Measurements from ENCODE around the gene VSIG4.

The VSIG4 gene

GRCh38 chrX:66028936-66029335 lies 10.9 kb downstream of the VSIG4 start:
- no peak overlapping the region for H3K4me3 ChIP-seq (ENCODE audit: low read length)
- DNase-seq (ENCODE audit: low read depth, low spot score) = peak; percentile 62

DNA sequence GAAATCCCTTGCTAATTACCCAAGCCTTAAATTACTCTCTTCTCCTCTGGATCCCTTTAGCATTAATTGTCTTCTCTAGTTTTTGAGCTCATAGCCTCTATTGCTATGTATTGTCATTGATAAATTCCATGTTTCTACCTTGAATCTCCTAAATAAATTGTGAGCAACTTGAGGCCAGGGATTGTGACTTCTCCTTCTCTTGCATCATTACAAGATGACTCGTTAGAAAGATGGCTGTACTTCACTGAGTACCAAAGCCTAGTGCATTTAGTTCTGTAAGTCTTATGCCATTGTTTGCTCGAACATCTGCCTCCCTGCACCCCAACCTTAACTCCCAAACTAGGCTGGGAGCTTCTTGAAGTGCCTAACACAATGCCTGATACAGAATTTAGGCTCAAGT lies 15.3 kb downstream of the VSIG4 start:
- DNase-seq (ENCODE audit: low read depth, low spot score) = no peak
- no peak overlapping the region for H3K4me3 ChIP-seq (ENCODE audit: low read length)

DNA sequence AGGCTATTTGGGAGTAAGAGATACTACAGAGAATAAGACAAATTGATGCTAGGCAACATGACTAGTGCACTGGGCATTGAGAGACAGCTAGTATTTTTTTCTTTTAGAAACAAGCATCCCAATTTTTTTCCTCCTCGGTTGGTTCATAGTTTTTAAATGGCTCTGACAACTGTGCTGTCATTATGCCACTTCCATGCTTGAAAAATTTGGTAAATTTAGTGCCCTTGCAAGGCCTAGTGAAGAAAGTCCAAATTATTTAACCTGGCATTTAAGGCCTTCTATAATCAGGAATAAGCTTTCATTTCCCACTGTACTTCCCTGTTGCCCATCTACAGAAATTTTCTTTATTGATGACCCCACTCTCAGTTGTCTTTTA lies 15.8 kb downstream of the VSIG4 start:
- no peak overlapping the region for H3K4me3 ChIP-seq (ENCODE audit: low read length)
- DNase-seq (ENCODE audit: low read depth, low spot score) = no peak

- no peak for DNase-seq (ENCODE audit: low read depth, low spot score)
Observed at GRCh38 chrX:66023385-66024091, 16.3 kb downstream of the VSIG4 start.

GRCh38 chrX:66022632-66023384 lies 17.1 kb downstream of the VSIG4 start:
- DNase-seq (ENCODE audit: low read depth, low spot score) = no peak
- no peak overlapping the region for H3K4me3 ChIP-seq (ENCODE audit: low read length)

More at GRCh38 chrX:66023385-66024091, 16.3 kb downstream of the VSIG4 start:
- no peak overlapping the region for H3K4me3 ChIP-seq (ENCODE audit: low read length)

- DNase-seq (ENCODE audit: low read depth, low spot score) = no peak
- H3K4me3 ChIP-seq (ENCODE audit: low read length) = no peak overlapping the region
Observed at GRCh38 chrX:66021765-66022631, 17.9 kb downstream of the VSIG4 start.

- DNase-seq (ENCODE audit: low read depth, low spot score) = no peak
- H3K4me3 ChIP-seq (ENCODE audit: low read length) = no peak overlapping the region
Observed at GRCh38 chrX:66021401-66021764, 18.5 kb downstream of the VSIG4 start.

GRCh38 chrX:66020631-66021334 lies 19.1 kb downstream of the VSIG4 start:
- DNase-seq (ENCODE audit: low read depth, low spot score) = no peak
- H3K4me3 ChIP-seq (ENCODE audit: low read length) = no peak overlapping the region

DNA sequence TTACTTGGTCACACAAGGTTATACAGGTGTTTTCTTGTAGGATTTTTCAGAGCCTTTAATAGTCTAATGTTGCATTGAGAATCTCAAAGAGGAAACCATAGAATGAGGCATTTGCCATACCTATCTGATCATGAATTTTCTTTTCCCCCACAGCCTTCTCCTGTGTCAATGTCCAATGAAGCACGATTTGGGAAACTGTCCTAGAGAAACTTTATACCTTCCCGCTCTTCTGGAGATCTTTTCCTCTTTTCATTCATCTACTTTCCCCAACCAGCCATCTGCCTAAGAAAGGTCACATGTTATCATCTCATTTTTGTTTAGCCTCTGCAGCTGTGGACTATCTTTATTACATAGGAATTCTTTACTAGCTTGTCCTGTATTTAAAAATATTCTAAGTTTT lies 19.9 kb downstream of the VSIG4 start:
- no peak overlapping the region for H3K4me3 ChIP-seq (ENCODE audit: low read length)
- no peak for DNase-seq (ENCODE audit: low read depth, low spot score)

GRCh38 chrX:66019310-66019652 lies 20.6 kb downstream of the VSIG4 start:
- H3K4me3 ChIP-seq (ENCODE audit: low read length) = no peak overlapping the region
- no peak for DNase-seq (ENCODE audit: low read depth, low spot score)

DNA sequence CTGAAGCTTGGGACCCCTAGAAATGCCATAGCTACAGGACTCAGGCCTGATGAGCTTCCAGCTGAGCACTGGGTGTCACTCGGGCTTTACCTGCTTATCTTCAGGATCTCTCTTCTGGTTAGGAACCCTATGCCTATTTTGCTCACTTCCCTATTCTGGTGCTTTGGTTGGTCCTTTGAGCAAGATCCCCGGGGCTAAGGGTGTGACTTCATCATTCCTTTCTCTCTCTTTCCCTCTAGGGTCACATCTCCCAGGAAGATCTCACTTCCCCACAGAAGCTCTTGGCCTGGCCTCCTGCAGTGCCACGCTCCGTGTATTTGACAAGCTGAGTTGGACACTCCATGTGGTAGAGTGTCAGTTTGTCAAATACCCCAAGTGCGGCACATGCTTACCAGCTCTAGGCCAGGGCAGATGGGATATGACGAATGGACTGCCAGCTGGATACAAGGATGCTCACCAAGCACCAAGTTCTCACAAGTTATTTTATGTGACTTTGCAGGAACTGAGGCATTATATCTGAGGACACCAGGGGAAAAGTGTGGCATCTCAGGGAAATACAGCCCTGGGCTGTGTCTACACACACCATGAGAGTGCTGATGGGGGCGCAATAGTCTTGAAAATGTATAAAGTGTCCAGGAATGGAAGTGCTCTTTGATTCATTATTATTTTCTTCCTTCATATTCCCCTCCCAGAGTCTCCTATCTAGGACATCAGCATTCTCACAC lies 21.1 kb downstream of the VSIG4 start:
- no peak for DNase-seq (ENCODE audit: low read depth, low spot score)
- H3K4me3 ChIP-seq (ENCODE audit: low read length) = no peak overlapping the region

DNA sequence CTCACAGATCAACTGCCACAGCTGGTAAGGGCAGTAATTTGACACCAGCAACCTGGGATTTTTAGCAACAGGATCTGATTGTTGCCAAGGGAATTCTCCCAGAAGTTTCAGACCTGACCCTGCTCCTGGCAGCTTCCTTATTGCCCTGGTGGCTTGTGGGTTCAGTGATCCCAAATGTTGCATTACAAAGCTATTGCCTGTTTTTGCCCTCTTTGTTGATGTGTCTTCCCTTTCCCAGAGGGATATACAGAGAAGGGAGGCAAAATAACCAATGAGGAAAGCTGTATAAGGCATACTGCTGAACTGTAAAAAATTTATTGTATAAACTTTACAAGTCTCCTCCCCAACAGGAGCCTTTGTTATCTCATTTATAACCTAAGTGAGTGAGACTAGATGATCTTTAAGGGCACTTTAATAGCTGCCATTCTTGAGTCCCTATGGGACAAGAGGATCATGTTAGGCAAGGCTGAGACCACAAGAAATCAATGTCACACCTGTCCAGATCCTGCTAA lies 22.2 kb downstream of the VSIG4 start:
- H3K4me3 ChIP-seq (ENCODE audit: low read length) = peak overlapping the region; percentile 64
- no peak for DNase-seq (ENCODE audit: low read depth, low spot score)

DNA sequence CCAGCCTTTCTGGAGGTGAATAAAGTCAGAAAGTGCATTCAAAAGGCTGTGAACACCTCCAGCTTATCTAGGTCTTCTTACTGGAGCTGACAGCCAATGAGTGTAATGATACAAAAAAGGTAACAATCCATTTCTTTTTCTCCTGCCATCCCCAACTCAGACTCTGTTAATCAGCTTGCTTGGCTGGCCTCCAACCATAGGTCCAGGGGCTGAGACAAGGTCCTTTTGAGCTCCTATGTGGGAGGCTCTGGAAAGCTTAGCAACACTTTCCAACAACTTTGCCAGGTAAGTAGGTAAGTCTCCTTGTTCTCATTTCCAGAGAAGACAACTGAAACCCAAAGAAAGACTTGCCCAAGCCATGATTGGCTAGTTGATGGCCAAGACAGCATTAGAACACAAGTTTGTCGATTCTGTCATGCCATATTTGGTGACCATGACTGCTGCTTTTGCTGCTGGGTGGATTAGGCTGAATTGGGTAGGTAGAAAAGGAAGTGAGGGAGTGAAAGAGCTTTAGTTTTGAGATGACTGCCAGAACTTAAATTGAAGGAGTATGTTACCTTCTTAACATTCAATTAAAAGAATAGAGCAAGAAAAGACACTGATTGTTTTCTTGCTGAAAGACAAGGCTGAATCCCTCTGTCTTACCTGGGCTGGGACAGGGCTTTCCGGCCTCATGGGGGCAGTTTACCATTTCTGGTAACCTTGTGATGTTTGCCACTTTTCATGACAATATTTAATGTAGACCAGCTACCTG lies 22.8 kb downstream of the VSIG4 start:
- H3K4me3 ChIP-seq (ENCODE audit: low read length) = peak overlapping the region; percentile 64
- DNase-seq (ENCODE audit: low read depth, low spot score) = no peak

DNA sequence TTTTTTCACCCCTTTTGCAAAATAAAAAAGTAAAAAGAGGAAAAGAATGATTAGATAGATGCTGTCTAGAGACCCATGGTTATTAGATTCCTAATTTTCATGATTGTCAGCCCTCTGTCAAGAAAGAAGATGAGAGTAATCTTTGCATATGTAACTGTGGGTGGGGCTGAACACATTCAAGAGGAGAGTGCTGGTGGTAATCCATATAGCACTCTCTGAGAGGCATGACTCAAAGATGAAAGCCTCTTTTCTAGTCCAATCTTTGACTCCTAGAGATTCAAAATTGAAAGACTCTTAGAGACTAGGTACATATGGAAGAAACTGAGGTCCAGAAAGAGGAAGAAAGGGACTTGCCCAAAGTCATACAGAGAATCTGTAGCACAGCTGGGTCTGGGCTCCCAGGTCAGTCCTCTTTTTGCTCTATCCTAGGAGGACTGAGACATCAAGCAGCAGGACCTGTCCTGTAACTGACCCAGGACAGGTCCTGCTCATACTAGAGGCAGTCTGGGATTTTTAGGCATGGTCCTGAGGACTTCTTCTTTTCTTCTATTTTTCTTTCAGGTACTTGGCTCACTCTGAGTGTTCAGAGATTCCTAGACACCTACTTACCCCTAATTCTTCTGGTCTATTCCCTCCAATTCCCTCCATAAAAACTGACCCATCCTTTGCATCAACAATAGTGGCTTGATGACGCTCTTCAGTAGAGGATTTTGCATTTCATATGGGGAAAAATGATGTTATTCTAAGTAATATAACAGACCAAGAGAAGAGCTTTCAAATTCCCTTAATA lies 23.8 kb downstream of the VSIG4 start:
- no peak for DNase-seq (ENCODE audit: low read depth, low spot score)
- peak overlapping the region; percentile 64 for H3K4me3 ChIP-seq (ENCODE audit: low read length)

DNA sequence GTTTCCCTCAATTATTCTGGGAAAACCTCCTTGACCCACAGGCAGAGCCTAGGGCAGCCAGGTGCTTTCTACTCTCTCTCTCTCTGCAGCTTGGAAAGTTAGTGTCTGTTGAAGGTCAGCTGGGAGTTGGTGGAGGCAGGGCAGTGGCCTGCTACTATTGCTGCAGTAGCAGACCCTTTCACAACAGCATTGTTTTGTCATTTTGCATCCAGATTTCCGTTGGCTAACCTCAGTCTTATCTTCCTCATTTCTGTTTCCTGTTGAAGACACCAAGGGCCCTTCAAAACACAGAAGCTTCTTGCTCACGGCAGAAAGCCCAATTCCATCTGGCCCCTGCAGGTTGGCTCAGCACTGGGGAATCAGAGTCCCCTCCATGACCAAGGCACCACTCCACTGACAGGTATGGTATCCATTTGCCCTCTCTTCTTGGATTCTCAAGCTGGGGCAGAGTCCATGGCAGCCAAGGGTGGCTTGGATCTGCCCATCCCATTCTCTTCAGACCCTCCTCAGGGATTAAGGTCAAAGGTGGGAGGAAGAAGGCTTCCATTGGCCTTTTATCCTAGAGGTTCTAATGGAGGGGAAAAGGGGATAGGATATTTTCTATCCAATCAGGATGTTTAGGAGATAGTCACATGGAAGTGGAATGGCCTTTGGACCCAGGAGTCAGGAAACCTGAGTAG lies 24.6 kb downstream of the VSIG4 start:
- peak; percentile 95 for DNase-seq (ENCODE audit: low read depth, low spot score)
- peak overlapping the region; percentile 64 for H3K4me3 ChIP-seq (ENCODE audit: low read length)

DNA sequence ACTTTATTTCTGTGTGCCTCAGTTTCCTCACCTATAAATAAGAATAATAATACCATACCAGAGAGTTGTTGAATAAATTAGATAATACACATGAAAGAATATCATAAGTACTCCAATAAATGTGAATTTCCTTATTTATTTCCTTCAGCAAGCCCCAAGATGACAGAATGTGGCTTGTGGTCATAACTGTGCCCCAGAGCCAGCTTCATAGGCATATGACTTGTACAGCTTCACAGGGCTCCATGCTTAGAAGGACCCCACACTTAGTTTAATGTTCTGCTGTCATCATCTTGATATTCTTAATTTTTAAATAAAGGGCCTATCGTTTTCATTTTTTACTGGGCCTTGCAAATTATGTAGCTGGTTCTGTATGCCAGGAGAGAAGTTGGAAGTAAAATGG lies 25.3 kb downstream of the VSIG4 start:
- H3K4me3 ChIP-seq (ENCODE audit: low read length) = peak overlapping the region; percentile 64
- peak; percentile 72 for DNase-seq (ENCODE audit: low read depth, low spot score)

DNA sequence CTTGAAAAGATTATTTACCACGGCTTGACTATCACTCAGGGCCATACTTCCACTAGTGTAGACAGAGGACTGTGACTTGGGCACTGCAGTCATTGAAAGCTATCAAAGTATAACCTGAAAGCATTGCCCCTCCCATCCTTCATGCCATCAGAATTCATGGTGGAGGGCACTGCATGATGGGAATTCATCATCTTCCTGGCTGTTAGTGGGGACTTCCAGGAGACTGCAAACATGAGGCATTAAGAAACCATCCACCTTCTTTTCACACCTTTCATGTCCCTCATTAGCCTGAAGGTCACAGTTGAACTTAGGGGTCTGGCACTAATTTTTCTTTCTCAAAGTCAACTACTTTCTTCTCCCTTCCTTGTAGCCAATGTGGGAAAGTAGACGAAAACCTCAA lies 25.8 kb downstream of the VSIG4 start:
- no peak for DNase-seq (ENCODE audit: low read depth, low spot score)
- H3K4me3 ChIP-seq (ENCODE audit: low read length) = no peak overlapping the region
